ENCODE data around the gene ZNF284.

Gene ZNF284

DNA sequence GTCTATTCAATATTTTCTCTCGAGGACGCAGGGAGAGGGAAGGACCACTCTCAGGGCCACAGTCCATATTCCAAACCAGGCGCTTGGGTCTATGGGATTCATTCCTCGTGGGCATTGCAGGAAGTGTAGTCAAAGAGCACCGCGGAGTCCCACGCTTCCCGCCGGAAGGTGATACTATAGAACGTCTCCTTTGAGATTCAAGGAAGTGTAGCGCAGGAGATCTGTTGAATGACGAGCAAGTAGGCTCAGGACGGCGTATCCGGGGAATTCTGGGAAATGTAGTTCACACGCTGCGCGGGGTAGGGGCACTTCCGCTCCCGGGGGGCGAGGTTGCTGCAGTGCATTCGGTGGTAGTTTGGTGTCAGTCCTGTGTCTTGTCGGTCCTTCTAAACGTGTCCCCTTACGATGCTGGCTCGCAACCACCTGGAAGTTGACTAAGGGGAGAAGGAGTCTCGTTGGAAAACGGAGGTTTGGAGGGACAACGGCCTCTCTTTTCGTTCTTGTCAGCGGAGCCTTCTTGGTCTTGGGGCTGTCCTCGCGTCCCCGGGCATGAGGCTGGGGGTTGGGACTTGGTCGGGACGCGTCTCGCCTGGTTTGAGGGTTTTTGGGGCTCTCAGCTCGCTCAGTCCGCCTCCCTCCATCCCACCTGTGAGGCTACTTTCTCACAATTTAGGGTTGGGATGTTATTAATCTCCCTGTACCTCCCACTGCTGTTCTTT, at the start of gene ZNF284:
TSS of gene ZNF284 (plus strand) at position 336 of the 719 bp plus-strand sequence. CDS start 4,231 bp downstream, outside the sequence.
- DNase-seq (ENCODE audit: low read depth): peak; percentile 57

DNA sequence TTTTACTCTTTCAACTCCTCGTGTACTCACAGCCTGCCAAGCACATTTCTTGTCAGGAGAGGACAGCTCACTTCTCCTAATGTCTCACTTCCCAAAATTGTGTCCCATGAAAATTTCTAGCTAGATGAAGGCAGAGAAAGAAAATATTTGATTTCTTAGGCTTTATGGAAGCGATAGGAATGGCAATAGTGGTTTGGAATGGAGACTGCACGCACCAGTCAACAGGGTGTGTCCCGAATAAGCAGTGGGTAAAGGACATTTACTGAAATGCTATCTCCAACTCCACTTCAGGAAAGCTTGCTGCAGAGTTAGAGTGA, 47.1 kb upstream of the ZNF284 start:
- no peak for DNase-seq (ENCODE audit: low read depth)

DNA sequence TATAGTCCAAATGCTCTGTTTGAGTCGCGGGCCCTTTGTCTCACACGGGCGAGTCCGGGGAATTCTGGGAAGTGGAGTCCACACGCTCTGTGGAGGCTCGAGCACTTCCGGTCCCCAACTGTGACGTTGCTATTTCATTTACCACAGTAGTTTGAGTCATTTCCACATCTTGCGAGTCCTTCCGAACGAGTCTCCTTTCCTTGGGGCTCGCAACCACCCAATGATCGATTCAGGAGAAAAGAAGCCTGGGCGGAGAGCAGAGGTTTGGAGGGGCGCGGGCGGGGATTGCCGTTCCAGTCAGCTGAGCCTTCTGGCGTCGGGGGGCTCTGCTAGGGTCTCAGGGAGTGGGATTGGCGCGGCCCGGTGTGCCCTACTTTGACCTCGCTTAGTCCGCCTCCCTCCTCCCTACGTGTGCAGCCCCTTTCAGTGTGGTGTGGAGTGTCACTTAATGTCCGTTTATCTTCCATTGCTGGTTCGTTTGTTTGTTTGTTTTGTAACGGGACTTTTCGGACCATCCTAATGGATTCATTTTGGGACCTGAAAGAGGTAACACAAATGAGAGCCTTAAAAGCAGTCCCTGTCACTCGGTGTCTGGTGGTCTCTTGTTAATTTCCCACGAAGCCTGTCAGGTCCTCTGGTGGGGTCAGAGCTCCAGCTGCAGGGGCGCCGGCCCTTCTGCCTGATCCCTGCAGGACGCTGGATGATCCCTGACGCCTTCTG, 46.6 kb upstream of the ZNF284 start, which contains the start of gene ZNF222:
TSS of gene ZNF222 (plus strand) at position 163 of the 720 bp plus-strand sequence. CDS start at position 221, 58 bp downstream.
- peak; percentile 70 for DNase-seq (ENCODE audit: low read depth)

DNA sequence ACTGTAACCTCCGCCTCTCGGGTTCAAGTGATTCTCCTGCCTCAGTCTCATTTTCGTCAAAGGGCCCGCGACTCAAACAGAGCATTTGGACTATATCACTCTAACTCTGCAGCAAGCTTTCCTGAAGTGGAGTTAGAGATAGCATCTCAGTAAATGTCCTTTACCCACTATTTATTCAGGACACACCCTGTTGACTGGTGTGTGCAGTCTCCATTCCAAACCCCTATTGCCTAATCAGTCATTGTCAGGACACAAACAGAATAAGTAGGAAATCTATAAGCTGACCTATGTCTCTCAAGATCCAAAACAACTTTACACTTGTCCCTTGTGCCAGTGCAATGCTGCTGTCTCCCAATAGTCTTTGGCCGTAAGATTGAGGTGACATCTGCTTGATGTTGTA, 45.3 kb upstream of the ZNF284 start:
- DNase-seq (ENCODE audit: low read depth): no peak

DNA sequence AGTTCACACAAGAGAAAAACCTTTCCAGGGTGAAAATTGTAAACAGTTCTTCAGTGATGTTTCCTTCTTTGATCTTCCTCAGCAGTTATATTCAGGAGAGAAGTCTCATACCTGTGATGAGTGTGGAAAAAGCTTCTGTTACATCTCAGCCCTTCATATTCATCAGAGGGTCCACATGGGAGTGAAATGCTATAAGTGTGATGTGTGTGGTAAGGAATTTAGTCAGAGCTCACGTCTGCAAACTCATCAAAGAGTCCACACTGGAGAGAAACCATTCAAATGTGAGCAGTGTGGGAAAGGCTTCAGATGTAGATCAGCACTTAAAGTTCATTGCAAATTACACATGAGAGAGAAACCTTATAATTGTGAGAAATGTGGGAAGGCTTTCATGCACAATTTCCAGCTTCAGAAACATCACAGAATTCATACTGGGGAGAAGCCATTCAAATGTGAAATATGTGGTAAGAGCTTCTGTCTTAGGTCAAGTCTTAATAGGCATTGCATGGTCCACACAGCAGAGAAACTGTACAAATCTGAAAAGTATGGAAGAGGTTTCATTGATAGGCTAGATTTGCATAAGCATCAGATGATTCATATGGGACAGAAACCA, 39.9 kb upstream of the ZNF284 start:
- no peak for DNase-seq (ENCODE audit: low read depth)

DNA sequence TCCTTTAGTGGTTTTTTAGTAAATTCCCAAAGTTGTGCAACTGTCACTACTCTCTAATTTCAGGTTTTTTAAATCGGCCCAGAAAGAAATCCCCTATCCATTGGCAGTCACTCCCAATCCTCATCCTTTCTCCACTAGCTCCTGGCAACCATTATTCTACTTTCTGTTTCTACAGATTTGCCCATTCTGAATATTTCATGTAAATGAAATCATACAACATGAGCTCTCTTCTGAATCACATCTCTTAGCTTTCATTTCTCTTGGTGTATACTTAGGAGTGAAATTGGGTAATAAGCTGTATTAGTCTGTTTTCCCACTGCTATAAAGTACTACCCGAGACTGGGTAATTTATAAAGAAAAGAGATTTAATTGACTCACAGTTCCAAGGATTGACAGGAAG, 29.8 kb upstream of the ZNF284 start:
- no peak for DNase-seq (ENCODE audit: low read depth)

DNA sequence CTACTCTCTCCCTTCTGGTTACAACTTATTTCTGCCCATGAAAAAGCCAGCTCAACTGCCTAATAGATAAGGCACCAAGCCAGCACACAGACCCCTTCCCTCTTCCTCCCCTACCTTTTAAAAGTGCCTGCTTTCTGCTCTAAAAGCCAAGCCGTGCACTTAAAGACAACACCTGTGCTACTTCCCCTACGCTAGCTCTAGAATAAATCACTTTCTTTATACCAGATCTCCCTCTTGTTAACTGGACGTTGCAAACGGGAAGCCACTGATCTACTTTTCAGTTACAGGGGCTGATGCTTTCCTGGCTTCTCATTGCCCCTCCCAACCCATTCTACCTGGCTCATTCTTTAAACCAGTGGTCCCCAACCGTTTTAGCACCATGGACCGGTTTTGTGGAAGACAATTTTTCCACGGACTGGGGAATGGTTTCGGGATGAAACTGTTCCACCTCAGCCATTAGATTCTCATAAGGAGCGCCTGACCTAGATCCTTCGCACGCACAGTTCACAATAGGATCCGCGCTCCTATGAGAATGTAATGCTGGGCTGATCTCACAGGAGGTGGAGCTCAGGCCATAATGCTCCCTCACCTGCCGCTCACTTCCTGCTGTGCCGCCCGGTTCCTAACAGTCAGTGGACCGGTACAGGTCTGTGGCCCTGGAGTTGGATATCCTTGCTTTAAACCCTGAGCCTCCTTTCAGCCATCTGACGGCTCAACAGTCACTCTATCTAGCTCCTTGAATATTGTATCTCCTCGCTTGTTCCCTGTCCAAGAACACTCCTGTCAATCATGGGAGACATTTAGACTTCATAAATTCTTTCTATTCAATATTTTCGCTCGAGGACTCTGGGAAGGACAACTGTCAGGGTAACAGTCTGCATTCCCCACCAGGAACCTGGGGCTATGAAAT, 21.0 kb upstream of the ZNF284 start:
- no peak for DNase-seq (ENCODE audit: low read depth)

DNA sequence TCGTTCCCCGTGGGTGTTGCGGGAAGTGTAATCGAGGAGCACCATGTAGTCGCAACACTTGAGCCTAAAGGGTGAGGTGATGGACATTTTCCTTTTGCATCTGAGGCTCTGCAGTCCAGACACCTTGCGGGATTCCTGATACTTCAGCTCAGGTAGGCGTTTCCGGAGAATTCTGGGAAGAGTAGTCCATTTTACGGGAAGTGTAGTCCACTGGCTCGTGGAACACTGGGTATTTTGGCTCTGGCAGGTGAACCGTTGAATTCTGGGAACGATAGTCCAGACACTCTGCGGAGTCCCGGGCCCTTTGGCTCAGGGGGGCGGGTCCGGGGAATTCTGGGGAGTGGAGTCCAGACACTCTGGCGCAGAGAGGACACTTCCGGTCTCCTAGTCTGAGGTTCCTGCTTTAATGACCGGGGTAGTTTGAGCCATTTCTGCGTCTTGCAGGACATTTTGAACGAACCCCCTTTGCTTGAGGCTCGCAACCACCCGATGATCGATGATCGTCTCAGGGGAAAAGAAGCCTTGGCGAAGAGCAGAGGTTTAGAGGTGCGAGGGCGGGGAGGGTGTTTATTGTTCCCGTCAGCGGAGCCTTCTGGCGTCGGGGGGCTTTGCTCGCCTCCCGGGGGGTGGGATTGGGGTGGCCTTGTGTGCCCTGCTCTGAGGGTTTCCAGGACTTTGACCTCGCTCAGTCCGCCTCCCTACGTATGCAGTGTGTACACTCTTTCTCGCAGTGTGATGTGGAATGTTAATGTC, 20.1 kb upstream of the ZNF284 start, which contains the start of gene ZNF223:
TSS of gene ZNF223 (plus strand) at position 387 of the 753 bp plus-strand sequence. CDS start 3,141 bp downstream, outside the sequence.
- peak; percentile 67 for DNase-seq (ENCODE audit: low read depth)

DNA sequence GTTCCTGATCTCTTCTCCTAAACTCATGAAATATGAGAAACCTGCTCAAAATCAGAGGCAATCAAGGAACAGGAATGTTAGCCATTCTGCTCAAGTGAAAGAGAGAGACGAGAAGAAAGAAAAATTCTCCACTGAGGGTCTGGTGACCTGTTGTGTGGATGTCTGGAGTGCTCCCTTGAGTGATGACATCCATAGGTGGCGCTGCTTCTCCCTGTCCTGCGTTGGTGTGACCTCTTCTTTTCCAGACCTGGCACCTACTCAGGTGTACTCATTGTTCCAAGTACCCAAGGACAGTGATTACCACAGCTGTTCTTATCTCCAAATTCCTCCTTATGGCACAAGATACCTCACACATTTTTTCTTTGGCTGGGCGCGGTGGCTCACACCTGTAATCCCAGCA, 16.1 kb upstream of the ZNF284 start:
- DNase-seq (ENCODE audit: low read depth): no peak

DNA sequence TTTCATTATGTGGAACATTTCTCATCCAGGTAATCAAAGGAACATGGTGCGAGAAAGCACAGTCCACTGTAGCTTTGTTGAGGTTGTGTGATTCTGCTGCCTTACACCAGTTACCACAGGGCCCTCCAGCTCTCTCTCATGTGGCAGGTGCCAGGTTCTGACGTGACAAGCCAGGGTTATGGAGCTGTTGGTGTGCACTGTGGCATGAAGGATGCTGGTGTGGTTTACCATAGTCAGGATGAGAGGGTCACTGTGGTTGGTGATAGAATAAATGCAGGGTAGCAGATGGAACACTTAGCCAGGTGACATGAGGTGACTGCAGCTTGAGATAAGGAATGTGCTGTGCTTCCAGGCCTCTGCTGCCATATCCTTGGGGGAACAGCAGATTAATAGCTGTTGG, 12.7 kb upstream of the ZNF284 start:
- DNase-seq (ENCODE audit: low read depth): no peak

DNA sequence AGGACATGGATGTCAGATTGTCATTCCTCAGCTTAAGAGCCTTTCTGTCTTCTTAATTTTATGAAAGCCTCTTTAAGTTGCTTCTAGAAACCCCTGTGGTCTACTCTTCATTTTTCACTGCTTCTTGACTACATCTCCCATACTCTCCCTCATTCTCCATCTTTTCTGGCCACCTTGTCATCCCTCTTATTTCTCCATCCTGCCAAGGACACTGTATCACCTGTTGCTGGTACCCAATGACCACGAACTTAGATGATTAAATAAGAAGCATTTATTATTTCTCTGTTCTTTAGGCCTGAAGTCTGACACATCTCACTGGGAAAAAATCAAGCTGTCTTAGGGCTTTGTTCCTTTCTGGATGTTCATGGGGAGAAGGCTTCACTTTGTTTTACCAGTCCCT, 10.9 kb upstream of the ZNF284 start:
- no peak for DNase-seq (ENCODE audit: low read depth)

DNA sequence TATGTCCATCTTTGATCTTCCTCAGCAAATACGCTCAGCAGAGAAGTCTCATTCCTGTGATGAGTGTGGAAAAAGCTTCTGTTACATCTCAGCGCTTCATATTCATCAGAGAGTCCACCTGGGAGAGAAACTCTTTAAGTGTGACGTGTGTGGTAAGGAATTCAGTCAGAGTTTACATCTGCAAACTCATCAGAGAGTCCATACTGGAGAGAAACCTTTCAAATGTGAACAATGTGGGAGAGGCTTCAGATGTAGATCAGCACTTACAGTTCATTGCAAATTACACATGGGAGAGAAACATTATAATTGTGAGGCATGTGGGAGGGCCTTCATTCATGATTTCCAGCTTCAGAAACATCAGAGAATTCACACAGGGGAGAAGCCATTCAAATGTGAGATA, 5.7 kb upstream of the ZNF284 start:
- DNase-seq (ENCODE audit: low read depth): no peak

DNA sequence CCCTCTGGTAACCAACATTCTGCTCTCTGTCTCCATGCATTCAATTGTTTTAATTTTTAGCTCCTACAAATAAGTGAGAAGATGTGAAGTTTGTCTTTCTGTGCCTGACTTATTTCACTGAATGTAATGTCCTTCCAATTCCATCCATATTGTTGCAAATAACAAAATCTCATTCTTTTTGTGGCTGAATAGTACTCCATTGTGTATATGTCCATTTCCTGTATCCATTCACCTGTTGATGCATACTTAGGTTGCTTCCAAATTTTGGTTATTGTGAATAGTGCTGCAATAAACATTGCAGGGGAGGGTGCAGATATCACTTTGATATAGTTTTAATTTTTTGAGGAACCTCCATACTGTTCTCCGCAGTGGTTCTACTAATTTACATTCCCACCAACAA, 2.5 kb upstream of the ZNF284 start:
- DNase-seq (ENCODE audit: low read depth): no peak

DNA sequence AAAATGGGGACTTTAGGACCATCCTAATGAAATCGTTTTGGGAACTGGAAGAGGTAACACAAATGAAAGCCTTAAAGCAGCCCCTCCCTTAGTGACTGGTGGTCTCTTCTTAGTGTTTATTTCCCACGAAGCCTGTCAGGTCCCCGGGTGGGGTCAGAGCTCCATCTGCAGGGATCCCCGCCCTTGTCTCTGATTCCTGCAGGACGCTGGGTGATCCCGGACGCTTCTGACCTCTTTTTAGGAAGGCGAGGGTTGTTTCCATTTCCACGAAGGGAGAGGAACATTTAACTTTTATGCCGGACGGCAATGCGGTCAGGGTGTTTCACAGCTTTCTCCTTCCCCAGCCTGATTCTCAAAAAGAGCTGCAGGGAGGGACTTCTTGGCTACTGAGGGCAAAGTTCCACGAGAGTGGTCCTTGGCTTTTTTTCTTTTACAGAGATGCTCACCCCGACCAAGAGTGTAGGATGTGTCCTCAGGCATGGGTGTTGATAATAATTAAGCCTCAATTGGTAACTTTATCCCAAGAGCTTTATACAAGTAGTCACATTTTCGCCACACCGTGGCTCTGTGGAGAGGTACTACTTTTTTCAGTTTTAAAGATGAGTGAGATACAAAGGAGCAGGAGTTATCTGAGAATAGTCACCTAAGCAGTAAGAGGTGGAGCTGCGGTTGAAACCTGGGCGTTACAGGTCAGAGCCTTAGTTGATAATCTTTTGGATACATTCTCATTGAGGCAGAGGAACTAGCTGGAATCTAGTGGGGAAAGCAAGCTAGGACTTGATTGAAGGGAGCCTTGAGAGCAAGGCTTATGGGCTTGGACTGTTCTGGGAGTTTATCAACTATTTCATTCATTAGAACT, 813 bp downstream of the ZNF284 start:
- DNase-seq (ENCODE audit: low read depth): no peak

DNA sequence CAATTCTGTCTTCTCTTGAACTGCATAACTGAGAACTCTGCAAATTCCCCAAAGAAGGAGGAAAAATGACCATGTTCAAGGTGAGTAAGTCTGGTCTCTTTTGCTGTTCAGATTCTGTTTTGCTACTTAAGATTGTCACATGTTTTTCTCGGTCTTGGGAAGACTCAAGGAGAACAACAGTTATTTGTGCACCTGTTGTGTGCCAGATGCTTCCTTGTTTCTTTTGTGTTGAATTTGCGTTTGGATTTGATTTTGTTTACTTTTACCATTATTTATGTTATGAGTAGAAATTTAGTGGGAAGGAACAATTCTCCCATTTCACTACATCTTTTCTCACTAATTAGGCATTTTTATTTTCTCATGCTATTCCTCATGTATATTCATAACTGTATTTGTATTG, 4.4 kb downstream of the ZNF284 start:
- DNase-seq (ENCODE audit: low read depth): no peak

DNA sequence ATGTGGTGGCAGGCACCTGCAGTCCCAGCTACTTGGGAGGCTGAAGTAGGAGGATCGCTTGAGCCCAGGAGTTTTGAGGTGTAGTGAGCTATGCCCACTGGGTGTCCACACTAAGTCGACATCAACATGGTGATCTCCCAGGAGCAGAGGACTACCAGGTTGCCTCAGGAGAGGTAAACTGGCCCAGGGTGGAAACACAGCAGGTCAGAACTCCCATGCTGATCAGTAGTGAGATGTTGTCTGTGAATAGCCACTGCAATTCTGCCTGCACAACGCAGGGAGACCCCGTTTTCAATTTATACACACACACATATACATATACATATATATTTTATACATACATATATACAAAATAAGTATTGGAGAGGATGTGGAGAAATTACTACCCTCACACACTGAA, 20.1 kb downstream of the ZNF284 start:
- no peak for DNase-seq (ENCODE audit: low read depth)

DNA sequence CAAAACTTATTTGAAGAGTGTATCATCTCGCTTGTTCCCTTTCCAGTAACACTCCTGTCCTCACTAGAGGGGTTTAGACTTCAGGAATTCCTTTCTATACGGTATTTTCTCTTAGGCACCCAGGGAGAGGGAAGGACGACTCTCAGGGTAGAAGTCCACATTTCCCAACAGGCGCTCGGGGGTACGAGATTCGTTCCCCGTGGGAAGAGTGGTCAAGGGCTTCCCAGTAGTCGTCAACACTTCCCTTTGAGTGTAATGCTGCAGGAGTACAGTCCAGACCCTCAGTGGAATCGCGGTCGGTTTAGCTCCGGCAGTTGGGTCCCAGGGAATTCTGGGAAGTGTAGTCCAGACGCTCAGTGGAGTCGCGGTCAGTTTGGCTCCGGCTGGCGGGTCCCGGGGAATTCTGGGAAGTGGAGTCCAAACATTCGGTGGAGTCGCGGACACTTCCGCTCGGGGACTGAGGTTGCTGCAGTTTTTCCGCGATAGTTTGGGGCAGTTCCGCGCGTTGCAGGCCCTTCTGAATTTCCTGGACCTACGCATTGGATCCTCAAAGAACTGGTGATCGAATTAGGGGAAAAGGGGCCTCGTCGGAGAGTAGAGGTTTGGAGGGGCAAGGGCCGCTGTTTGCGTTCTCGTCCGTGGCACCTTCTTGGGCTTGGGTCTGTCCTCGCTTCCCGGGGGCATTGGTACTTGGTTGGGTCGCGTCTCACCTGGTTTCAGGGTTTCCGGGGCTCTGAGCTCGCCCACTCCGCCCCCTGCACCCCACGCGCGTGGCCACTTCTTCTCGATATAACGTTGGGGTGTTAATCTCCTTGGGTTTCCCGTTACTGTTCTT, 22.2 kb downstream of the ZNF284 start, which contains the start of gene ZNF224:
TSS of gene ZNF224 (plus strand) at position 431 of the 835 bp plus-strand sequence. CDS start 3,513 bp downstream, outside the sequence.
- peak; percentile 57 for DNase-seq (ENCODE audit: low read depth)

DNA sequence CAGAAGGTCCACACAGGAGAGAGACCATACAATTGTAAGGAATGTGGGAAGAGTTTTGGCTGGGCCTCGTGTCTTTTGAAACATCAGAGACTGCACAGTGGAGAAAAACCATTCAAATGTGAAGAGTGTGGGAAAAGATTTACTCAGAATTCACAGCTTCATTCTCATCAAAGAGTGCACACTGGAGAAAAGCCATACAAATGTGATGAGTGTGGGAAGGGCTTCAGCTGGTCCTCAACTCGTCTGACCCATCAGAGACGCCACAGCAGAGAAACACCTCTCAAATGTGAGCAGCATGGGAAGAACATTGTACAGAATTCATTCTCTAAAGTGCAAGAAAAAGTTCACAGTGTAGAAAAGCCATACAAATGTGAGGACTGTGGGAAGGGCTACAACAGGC, 35.8 kb downstream of the ZNF284 start:
- DNase-seq (ENCODE audit: low read depth): no peak

DNA sequence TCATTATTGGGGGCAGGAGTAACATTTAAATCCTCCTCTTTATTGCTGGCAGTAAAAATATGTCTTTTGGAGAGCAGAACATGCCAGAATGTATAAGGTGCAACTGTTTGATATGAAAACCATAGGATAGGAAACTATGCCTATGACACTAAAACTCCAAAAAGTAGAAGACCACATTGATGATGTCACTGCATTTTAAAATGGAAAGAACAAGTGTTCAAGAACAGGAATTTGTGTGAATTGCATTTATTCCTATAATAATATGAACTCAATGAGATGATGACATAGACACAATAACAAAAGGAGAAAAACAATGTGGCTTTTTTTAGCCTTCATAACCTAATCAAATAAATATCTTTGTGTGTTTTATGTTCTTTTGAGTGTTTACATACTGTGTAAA, 37.5 kb downstream of the ZNF284 start:
- no peak for DNase-seq (ENCODE audit: low read depth)
